ENCODE results near the gene KCNK18.

KCNK18 gene

GRCh38 chr10:117239721-117240620 lies 42.7 kb downstream of the KCNK18 start:
- Histone ChIP-seq H3K27me3 (ENCODE audit: insufficient read depth, low read length, poor library complexity) (peaks cover 6% of the 10 kb centered on the region), H3K79me2 (ENCODE audit: insufficient read depth, low read length) (no peaks in the 10 kb centered on the region), H2AFZ (ENCODE audit: low read depth, low read length) (no peak overlapping the region), H3K36me3 (ENCODE audit: insufficient read depth, low read length) (no peaks in the 10 kb centered on the region), H3K27ac (ENCODE audit: low read length) (no peak overlapping the region), H3K9ac (ENCODE audit: low read depth, low read length) (no peak overlapping the region), H3K4me2 (ENCODE audit: insufficient read depth, low read length) (no peak overlapping the region), H4K20me1 (ENCODE audit: insufficient read depth, low read length) (no peaks in the 10 kb centered on the region), H3K4me3 (ENCODE audit: low read depth in 1 of 2, low read length in 2 of 2) (no peak overlapping the region), H3K9me3 (ENCODE audit: insufficient read depth, low read length, severe bottlenecking) (no peaks in the 10 kb centered on the region), H3K4me1 (ENCODE audit: insufficient read depth, low read length) (no peaks in the 10 kb centered on the region)
- TF ChIP-seq EZH2 (IDR thresholded peaks at IDR 0.05; ENCODE audit: borderline replicate concordance, low read depth, low read length, severe bottlenecking), result no peak
- no peak for TF ChIP-seq CTCF (IDR thresholded peaks at IDR 0.05; ENCODE audit: borderline replicate concordance, extremely low read depth, low read length, poor library complexity, severe bottlenecking)
- no peak for DNase-seq
- ATAC-seq (ENCODE audit: insufficient read depth, low read depth), result no peak

GRCh38 chr10:117240621-117241529 lies 43.6 kb downstream of the KCNK18 start, which contains the start of gene SLC18A2:
TSS of gene SLC18A2 (plus strand) at chr10:117241114. CDS start at chr10:117241694, 580 bp downstream.
- Histone ChIP-seq H3K27me3 (ENCODE audit: insufficient read depth, low read length, poor library complexity) (no peaks in the 10 kb centered on the region), H2AFZ (ENCODE audit: low read depth, low read length) (no peak within 1 kb of the TSS), H3K27ac (ENCODE audit: low read length) (no peak within 1 kb of the TSS), H3K9ac (ENCODE audit: low read depth, low read length) (no peak within 1 kb of the TSS), H3K79me2 (ENCODE audit: insufficient read depth, low read length) (no peaks in the 10 kb centered on the region), H3K9me3 (ENCODE audit: insufficient read depth, low read length, severe bottlenecking) (no peaks in the 10 kb centered on the region), H3K4me2 (ENCODE audit: insufficient read depth, low read length) (no peak within 1 kb of the TSS), H3K4me3 (ENCODE audit: low read depth in 1 of 2, low read length in 2 of 2) (no peak within 1 kb of the TSS), H3K36me3 (ENCODE audit: insufficient read depth, low read length) (no peaks in the 10 kb centered on the region), H3K4me1 (ENCODE audit: insufficient read depth, low read length) (no peaks in the 10 kb centered on the region), H4K20me1 (ENCODE audit: insufficient read depth, low read length) (no peaks in the 10 kb centered on the region)
- TF ChIP-seq CTCF (IDR thresholded peaks at IDR 0.05; ENCODE audit: borderline replicate concordance, extremely low read depth, low read length, poor library complexity, severe bottlenecking), result no peak
- no peak for TF ChIP-seq EZH2 (IDR thresholded peaks at IDR 0.05; ENCODE audit: borderline replicate concordance, low read depth, low read length, severe bottlenecking)
- DNase-seq, result no peak
- ATAC-seq (ENCODE audit: insufficient read depth, low read depth), result no peak

- DNase-seq (no peak), ATAC-seq (ENCODE audit: insufficient read depth, low read depth) (no peak)
- no peak overlapping the region for H3K4me3 ChIP-seq (ENCODE audit: low read depth in 1 of 2, low read length in 2 of 2)
- H4K20me1 ChIP-seq (ENCODE audit: insufficient read depth, low read length), result no peaks in the 10 kb centered on the region
- no peak overlapping the region for H3K9ac ChIP-seq (ENCODE audit: low read depth, low read length)
- no peak overlapping the region for H2AFZ ChIP-seq (ENCODE audit: low read depth, low read length)
- no peaks in the 10 kb centered on the region for H3K9me3 ChIP-seq (ENCODE audit: insufficient read depth, low read length, severe bottlenecking)
- no peaks in the 10 kb centered on the region for H3K79me2 ChIP-seq (ENCODE audit: insufficient read depth, low read length)
- H3K27me3 ChIP-seq (ENCODE audit: insufficient read depth, low read length, poor library complexity), result no peaks in the 10 kb centered on the region
- TF ChIP-seq CTCF (IDR thresholded peaks at IDR 0.05; ENCODE audit: borderline replicate concordance, extremely low read depth, low read length, poor library complexity, severe bottlenecking) (no peak), EZH2 (IDR thresholded peaks at IDR 0.05; ENCODE audit: borderline replicate concordance, low read depth, low read length, severe bottlenecking) (no peak)
- H3K4me2 ChIP-seq (ENCODE audit: insufficient read depth, low read length), result no peak overlapping the region
- no peaks in the 10 kb centered on the region for H3K36me3 ChIP-seq (ENCODE audit: insufficient read depth, low read length)
- H3K4me1 ChIP-seq (ENCODE audit: insufficient read depth, low read length), result no peaks in the 10 kb centered on the region
- H3K27ac ChIP-seq (ENCODE audit: low read length), result no peak overlapping the region
Observed at GRCh38 chr10:117241541-117242462, 44.5 kb downstream of the KCNK18 start.
